H1 (cell line): ENCODE measurements around the gene PCP4. TPM values are rescaled to one million over a fixed set of nuclear protein-coding genes. Genes with fewer than 3 reads are reported as not detected.

Experiments
- CTCF ChIA-PET: fragments of 300-600 bp; sonication (Branson Sonifier 250); formaldehyde crosslinking; loops from one replicate; lab custom pipeline; 2021; ENCODE audit not compliant: partially characterized antibody; lab: Charles Lee
- POLR2A ChIA-PET: fragments of 300-600 bp; sonication (Branson Sonifier 250); formaldehyde crosslinking; loops from one replicate; lab custom pipeline; 2021; ENCODE audit warnings: inconsistent platforms; ENCODE audit not compliant: partially characterized antibody; lab: Charles Lee
- DNase-seq, 2 experiments: peaks; one replicate each; pipeline versions ENCODE4 v3.0.0 to v3.0.0-alpha.2; 2010 to 2022; ENCODE audit warnings: low spot score in 2 of 2, low read depth in 1 of 2, mixed read lengths in 1 of 2
- FAIRE-seq: peaks from 2 replicates; lab custom pipeline; 2011; peaks lifted over from hg19 to GRCh38; lab: Jason Lieb, UNC
- H2AFZ ChIP-seq: 2 replicates; pipeline ENCODE4 v1.8.1; 2012; ENCODE audit warnings: low read length, inconsistent platforms
- H2AK5ac ChIP-seq: 2 replicates; pipeline ENCODE4 v1.6.1; 2013; ENCODE audit warnings: low read depth, low read length
- H2BK120ac ChIP-seq: replicated peaks from 2 replicates; pipeline ENCODE3; 2013; ENCODE audit warnings: low read depth, low read length, inconsistent platforms
- H2BK12ac ChIP-seq: 2 replicates; pipeline ENCODE4 v1.6.1; 2013; ENCODE audit warnings: low read depth, low read length
- H2BK15ac ChIP-seq: 2 replicates; pipeline ENCODE4 v1.6.1; 2013; ENCODE audit warnings: low read length
- H2BK20ac ChIP-seq: 2 replicates; pipeline ENCODE4 v1.6.1; 2013; ENCODE audit warnings: low read length
- H2BK5ac ChIP-seq: 2 replicates; pipeline ENCODE4 v1.6.1; 2013; ENCODE audit warnings: low read depth, low read length
- H3K14ac ChIP-seq: 2 replicates; pipeline ENCODE4 v1.6.1; 2013; ENCODE audit warnings: inconsistent platforms; ENCODE audit not compliant: insufficient read length
- H3K18ac ChIP-seq: 2 replicates; pipeline ENCODE4 v1.6.1; 2013; ENCODE audit warnings: low read length; ENCODE audit errors: extremely low read depth
- H3K23ac ChIP-seq: 2 replicates; pipeline ENCODE4 v1.6.1; 2013; ENCODE audit warnings: inconsistent platforms; ENCODE audit not compliant: insufficient read length
- H3K23me2 ChIP-seq: 2 replicates; pipeline ENCODE4 v1.6.1; 2013; ENCODE audit warnings: low read depth, low read length
- H3K27ac ChIP-seq: 2 replicates; pipeline ENCODE4 v1.6.1; 2011; ENCODE audit warnings: low read depth, low read length, inconsistent platforms
- H3K27me3 ChIP-seq, 4 experiments: replicated peaks in 1 of 4; 1 replicate in 1 of 4; 2 replicates in 3 of 4; pipeline versions ENCODE4 v1.6.1 to v1.8.1; 2011 to 2013; ENCODE audit warnings: low read length in 3 of 4, mild to moderate bottlenecking in 3 of 4, inconsistent platforms in 2 of 4, mixed read lengths in 2 of 4, moderate library complexity in 1 of 4; ENCODE audit not compliant: control insufficient read depth in 3 of 4, insufficient read depth in 3 of 4; ENCODE audit errors: extremely low read depth in 1 of 4
- H3K36me3 ChIP-seq, 4 experiments: 2 replicates each; pipeline versions ENCODE4 v1.6.1 to v1.8.1; 2011 to 2013; ENCODE audit warnings: mild to moderate bottlenecking in 4 of 4, low read length in 3 of 4, moderate library complexity in 2 of 4, control low read depth in 1 of 4, inconsistent platforms in 1 of 4; ENCODE audit not compliant: insufficient read depth in 4 of 4, control insufficient read depth in 2 of 4
- H3K4ac ChIP-seq: replicated peaks from 2 replicates; pipeline ENCODE3; 2013; ENCODE audit warnings: low read length, low read depth, mixed read lengths, inconsistent platforms; ENCODE audit not compliant: insufficient read length
- H3K4me1 ChIP-seq, 4 experiments: replicated peaks in 1 of 4; 1 replicate in 1 of 4; 2 replicates in 3 of 4; pipeline versions ENCODE4 v1.6.1 to v1.8.1; 2011 to 2013; ENCODE audit warnings: low read length in 3 of 4, inconsistent platforms in 2 of 4, mixed read lengths in 1 of 4; ENCODE audit not compliant: insufficient read depth in 4 of 4, control insufficient read depth in 3 of 4
- H3K4me2 ChIP-seq, 2 experiments: 2 replicates each; pipeline versions ENCODE4 v1.6.1 to v1.8.1; 2011 to 2013; ENCODE audit warnings: low read depth in 2 of 2, low read length in 2 of 2, control low read depth in 1 of 2, inconsistent platforms in 1 of 2, mild to moderate bottlenecking in 1 of 2; ENCODE audit not compliant: insufficient read depth in 1 of 2
- H3K4me3 ChIP-seq, 4 experiments: fragments of 200-600, 300-600 bp in 1 of 4; sonication (generic), shearing (Covaris generic), sonication (Bioruptor Twin) in 1 of 4; 2 replicates each; pipeline versions ENCODE4 v1.5.1 to v1.8.1; 2011 to 2016; ENCODE audit warnings: low read length in 4 of 4, low read depth in 3 of 4, control low read depth in 2 of 4, inconsistent platforms in 2 of 4, mild to moderate bottlenecking in 2 of 4, mixed read lengths in 1 of 4, moderate library complexity in 1 of 4; ENCODE audit not compliant: insufficient read depth in 2 of 4; ENCODE audit errors: extremely low read depth in 1 of 4
- H3K56ac ChIP-seq: replicated peaks from 2 replicates; pipeline ENCODE3; 2013; ENCODE audit warnings: low read depth, mild to moderate bottlenecking, mixed read lengths, low read length, inconsistent platforms; ENCODE audit not compliant: insufficient read length
- H3K79me1 ChIP-seq: 2 replicates; pipeline ENCODE4 v1.6.1; 2013; ENCODE audit warnings: low read depth, low read length, control low read depth
- H3K79me2 ChIP-seq, 2 experiments: 2 replicates each; pipeline versions ENCODE4 v1.6.1 to v1.8.1; 2012 to 2013; ENCODE audit warnings: low read length in 2 of 2, mild to moderate bottlenecking in 2 of 2, inconsistent platforms in 1 of 2; ENCODE audit not compliant: insufficient read depth in 2 of 2, control insufficient read depth in 1 of 2
- H3K9ac ChIP-seq, 4 experiments: replicated peaks in 1 of 4; 1 replicate in 1 of 4; 2 replicates in 3 of 4; pipeline versions ENCODE4 v1.6.1 to v1.8.1; 2011 to 2013; ENCODE audit warnings: low read depth in 3 of 4, low read length in 3 of 4, control low read depth in 2 of 4, mild to moderate bottlenecking in 2 of 4, moderate library complexity in 2 of 4, inconsistent platforms in 1 of 4; ENCODE audit errors: extremely low read depth in 1 of 4
- H3K9me3 ChIP-seq, 2 experiments: 2 replicates each; pipeline versions ENCODE4 v1.6.1 to v1.8.1; 2012 to 2013; ENCODE audit warnings: mild to moderate bottlenecking in 2 of 2, moderate library complexity in 2 of 2, control low read depth in 1 of 2, inconsistent platforms in 1 of 2, low read depth in 1 of 2, low read length in 1 of 2, mixed read lengths in 1 of 2; ENCODE audit not compliant: insufficient read depth in 2 of 2
- H4K20me1 ChIP-seq, 2 experiments: replicated peaks in 1 of 2; 2 replicates each; pipeline versions ENCODE3 to v1.8.1; 2011 to 2013; ENCODE audit warnings: inconsistent platforms in 2 of 2, low read length in 2 of 2, mild to moderate bottlenecking in 1 of 2; ENCODE audit not compliant: insufficient read depth in 2 of 2, control insufficient read depth in 1 of 2
- H4K5ac ChIP-seq: 2 replicates; pipeline ENCODE4 v1.6.1; 2013; ENCODE audit warnings: low read length, low read depth, mixed read lengths, inconsistent platforms; ENCODE audit not compliant: insufficient read length
- H4K8ac ChIP-seq: 2 replicates; pipeline ENCODE4 v1.8.0; 2013; ENCODE audit warnings: mild to moderate bottlenecking, moderate library complexity, low read length, inconsistent platforms; ENCODE audit not compliant: insufficient read depth; ENCODE audit errors: extremely low read depth
- H4K91ac ChIP-seq: replicated peaks from 2 replicates; pipeline ENCODE3; 2013; ENCODE audit warnings: low read length, mixed read lengths, inconsistent platforms; ENCODE audit not compliant: insufficient read length
- CBX5 ChIP-seq: fragments of 300-800, 300-1000 bp; sonication (generic); IDR thresholded peaks from 2 replicates; pipeline ENCODE4 v1.7.1; 2016; ENCODE audit warnings: antibody characterized with exemption, low read length, low read depth
- CTBP2 ChIP-seq: IDR thresholded peaks from 2 replicates; pipeline ENCODE4 v1.7.0; 2011; ENCODE audit warnings: borderline replicate concordance, mild to moderate bottlenecking, moderate library complexity, mixed read lengths, low read length; ENCODE audit not compliant: insufficient read depth, insufficient read length
- EZH2 ChIP-seq: fragments of 200-600 bp; sonication (generic); IDR thresholded peaks from 2 replicates; pipeline ENCODE4 v1.7.1; 2012; ENCODE audit warnings: low read depth, mild to moderate bottlenecking, moderate library complexity, low read length, inconsistent platforms; ENCODE audit not compliant: severe bottlenecking
- KDM1A ChIP-seq: fragments of 200-600, 300-600 bp; sonication (generic); IDR thresholded peaks from 2 replicates; pipeline ENCODE4 v1.7.1; 2016; ENCODE audit warnings: mild to moderate bottlenecking, low read length, borderline replicate concordance
- POLR2AphosphoS5 ChIP-seq: IDR thresholded peaks from 2 replicates; pipeline ENCODE4 v1.6.1; 2011; ENCODE audit warnings: low read depth, low read length
- RNF2 ChIP-seq: fragments of 200-900, 300-1000 bp; sonication (generic); IDR thresholded peaks from 2 replicates; pipeline ENCODE4 v1.7.1; 2016; ENCODE audit warnings: borderline replicate concordance, low read depth, mild to moderate bottlenecking, antibody characterized with exemption, low read length; ENCODE audit not compliant: poor library complexity, severe bottlenecking; ENCODE audit errors: missing control alignments
- SIX5 ChIP-seq: IDR thresholded peaks from 2 replicates; pipeline ENCODE4 v1.6.1; 2011; ENCODE audit warnings: mild to moderate bottlenecking, low read depth, low read length
- SP1 ChIP-seq: IDR thresholded peaks from 2 replicates; pipeline ENCODE4 v1.6.1; 2011; ENCODE audit warnings: low read depth, low read length
- SRF ChIP-seq: IDR thresholded peaks from 2 replicates; pipeline ENCODE4 v1.6.1; 2011; ENCODE audit warnings: mild to moderate bottlenecking, low read depth, low read length, moderate library complexity
- YY1 ChIP-seq: IDR thresholded peaks from 2 replicates; pipeline ENCODE4 v1.6.1; 2011; ENCODE audit warnings: low read depth, mild to moderate bottlenecking, low read length
- ZNF274 ChIP-seq: IDR thresholded peaks from 2 replicates; pipeline ENCODE4 v1.7.0; 2012; ENCODE audit warnings: low read length, borderline replicate concordance; ENCODE audit errors: extremely low read depth
- WGBS, 2 experiments: shearing (Covaris generic) in 1 of 2; methylation state at CpG; one replicate each; pipeline versions ENCODE4 v1.1.6 to v1.1.7; 2013 to 2015; ENCODE audit warnings: low lambda C conversion rate in 2 of 2, mixed read lengths in 2 of 2, inconsistent platforms in 1 of 2, low coverage in 1 of 2, missing lambda C conversion rate in 1 of 2; ENCODE audit not compliant: insufficient replicate concordance in 2 of 2, insufficient coverage in 1 of 2, insufficient read length in 1 of 2; ENCODE audit errors: extremely low coverage in 1 of 2, missing lambda C conversion rate in 1 of 2; 5-methylcytosine and 5-hydroxymethylcytosine counted together
- polyA plus RNA-seq, 7 experiments: library from polyadenylated mRNA; depleted of rRNA in 3 of 7; stranded (reverse) in 5 of 7; unstranded in 2 of 7; fragments of >200 nt in 5 of 7; fragments of 200-250 nt in 2 of 7; gene quantifications; 1 replicate in 5 of 7; 2 replicates in 1 of 7; 4 replicates in 1 of 7; pipeline versions ENCODE4 v1.2.1 to v1.2.3, GENCODE V29; 2011 to 2013; ENCODE audit warnings: missing spikeins in 2 of 7, mixed read lengths in 2 of 7
- total RNA-seq: library from RNA; stranded (reverse); fragmentation: NEBNext Ultra II Directional; extraction: Animal tissue kit (Norgen Biotek cat#: 25700); gene quantifications from 2 replicates; pipeline ENCODE4 v1.2.1, GENCODE V29; 2021
- TF ChIP-seq, protein P1 (sequence below): IDR thresholded peaks from 2 replicates; pipeline ENCODE4 v1.6.1; 2012; ENCODE audit warnings: inconsistent platforms
- TF ChIP-seq, protein P2 (sequence below): IDR thresholded peaks from 2 replicates; pipeline ENCODE4 v1.6.1; 2012; ENCODE audit warnings: inconsistent platforms

PCP4 gene
- total and polyA plus RNA-seq, 2 of the 8 experiments (the other 6 are each of a cell fraction or from before 2014, with no cell fraction given), result 1.8 to 2.4 TPM

DNA sequence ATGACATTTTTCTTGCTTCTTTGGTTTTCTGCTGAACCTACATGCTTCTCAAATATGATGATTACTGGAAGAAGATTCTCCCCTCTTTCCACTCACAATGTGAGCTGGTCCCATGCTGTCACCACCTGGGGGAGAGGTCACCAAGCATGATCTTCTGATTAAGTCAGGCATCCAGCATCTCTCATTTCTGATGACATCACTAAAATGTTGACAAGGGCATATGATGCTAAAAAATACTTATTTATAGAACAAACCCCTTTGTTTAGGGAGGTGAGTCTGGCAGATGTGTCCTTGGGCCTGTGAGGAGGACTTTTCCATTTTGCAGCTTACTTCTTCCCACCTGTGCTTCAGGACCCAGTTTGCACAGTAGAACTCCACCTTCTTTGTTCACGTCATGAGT, 42.0 kb upstream of the PCP4 start:
- no peak overlapping the region for H3K4ac ChIP-seq
- ChIA-PET POLR2A (no interaction called here), CTCF (interaction anchor here (2.5 kb wide), 1 partner anchor 42 kb away, joined by 8 read pairs; the partner anchor contains the start of gene PCP4)
- no peak overlapping the region for H4K91ac ChIP-seq
- H2BK5ac ChIP-seq, result no peak overlapping the region
- H3K4me1 ChIP-seq, result no peaks in the 10 kb centered on the region
- no peaks in the 10 kb centered on the region for H3K23me2 ChIP-seq
- no peaks in the 10 kb centered on the region for H4K20me1 ChIP-seq
- H3K27me3 ChIP-seq, result no peaks in the 10 kb centered on the region
- H3K79me1 ChIP-seq, result no peaks in the 10 kb centered on the region
- no peaks in the 10 kb centered on the region for H3K9me3 ChIP-seq
- H3K18ac ChIP-seq, result no peak overlapping the region
- H3K14ac ChIP-seq, result no peak overlapping the region
- no peaks in the 10 kb centered on the region for H3K36me3 ChIP-seq
- 100% methylated on average over 1 of the region's 1 CpG; no CpG with 5 or more reads in 1 of the 2 experiments for WGBS, 2 experiments
- H2BK20ac ChIP-seq, result no peak overlapping the region
- H2AFZ ChIP-seq, result no peak overlapping the region
- H2AK5ac ChIP-seq, result no peak overlapping the region
- H2BK12ac ChIP-seq, result no peak overlapping the region
- no peak for FAIRE-seq
- H2BK15ac ChIP-seq, result no peak overlapping the region
- no peaks in the 10 kb centered on the region for H3K79me2 ChIP-seq
- no peak overlapping the region for H3K4me3 ChIP-seq
- no peak overlapping the region for H4K8ac ChIP-seq
- H3K56ac ChIP-seq, result no peak overlapping the region
- no peak overlapping the region for H4K5ac ChIP-seq
- H2BK120ac ChIP-seq, result no peak overlapping the region
- no peak overlapping the region for H3K9ac ChIP-seq
- H3K4me2 ChIP-seq, result no peak overlapping the region
- no peak overlapping the region for H3K23ac ChIP-seq
- no peak overlapping the region for H3K27ac ChIP-seq
- no peak for DNase-seq
- TF ChIP-seq ZNF274 (no peak), POLR2AphosphoS5 (no peak), CBX5 (no peak), SRF (no peak), RNF2 (no peak), CTBP2 (no peak), EZH2 (no peak), YY1 (no peak), SP1 (no peak), KDM1A (no peak), SIX5 (no peak)
- TF ChIP-seq, protein P1, sequence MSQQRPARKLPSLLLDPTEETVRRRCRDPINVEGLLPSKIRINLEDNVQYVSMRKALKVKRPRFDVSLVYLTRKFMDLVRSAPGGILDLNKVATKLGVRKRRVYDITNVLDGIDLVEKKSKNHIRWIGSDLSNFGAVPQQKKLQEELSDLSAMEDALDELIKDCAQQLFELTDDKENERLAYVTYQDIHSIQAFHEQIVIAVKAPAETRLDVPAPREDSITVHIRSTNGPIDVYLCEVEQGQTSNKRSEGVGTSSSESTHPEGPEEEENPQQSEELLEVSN, result no peak
- TF ChIP-seq, protein P2, sequence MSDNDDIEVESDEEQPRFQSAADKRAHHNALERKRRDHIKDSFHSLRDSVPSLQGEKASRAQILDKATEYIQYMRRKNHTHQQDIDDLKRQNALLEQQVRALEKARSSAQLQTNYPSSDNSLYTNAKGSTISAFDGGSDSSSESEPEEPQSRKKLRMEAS, result no peak
